ENCODE measurements around the gene TENT5C. TPM values are rescaled to one million over a fixed set of nuclear protein-coding genes. Genes with fewer than 3 reads are reported as not detected.

The TENT5C gene
- polyA plus RNA-seq, 1 donor: 2.9 TPM

GRCh38 chr1:117676615-117677130 lies 70.8 kb downstream of the TENT5C start:
- no peak for DNase-seq

Other genes starting within 250 kb of the TENT5C start
- 48.5 TPM for gene MAN1A2, start 238.6 kb upstream of the TENT5C start, polyA plus RNA-seq (ENCODE audit: insufficient read length)